NOMO-1 treated with DMSO at 0.1 percent for 48 hours (cell line): ENCODE results near the gene KRT17.
"Not testable (repeated sequence)": the region's sequence is repeated elsewhere in the genome, so short reads cannot be mapped to it uniquely, and the experiment has no call there.

ENCODE experiments used
- DNase-seq: peaks from one replicate; lab custom pipeline; 2025; ENCODE audit not compliant: unreplicated experiment; lab: John Stamatoyannopoulos, UW

KRT17 gene

DNA sequence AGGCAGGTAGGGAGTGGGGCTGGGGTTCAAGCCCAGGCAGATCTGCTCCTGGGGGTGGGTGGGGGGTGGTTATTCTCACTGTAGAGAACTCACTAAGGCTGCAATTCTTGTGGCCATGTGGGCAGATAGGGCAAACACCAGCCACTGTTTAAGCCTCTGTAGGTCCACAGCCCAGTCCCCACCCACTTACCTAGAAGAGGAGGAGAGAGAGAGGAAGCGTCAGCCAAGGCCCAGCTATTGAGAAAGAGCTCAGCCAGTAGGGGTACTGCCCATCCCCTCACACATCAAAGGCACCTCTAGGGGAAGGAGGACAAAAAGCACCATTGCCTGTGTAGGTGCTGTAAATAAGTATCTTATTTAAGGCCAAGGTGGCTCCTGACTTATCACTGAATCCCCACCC, 24.7 kb downstream of the KRT17 start:
- DNase-seq = no peak

DNA sequence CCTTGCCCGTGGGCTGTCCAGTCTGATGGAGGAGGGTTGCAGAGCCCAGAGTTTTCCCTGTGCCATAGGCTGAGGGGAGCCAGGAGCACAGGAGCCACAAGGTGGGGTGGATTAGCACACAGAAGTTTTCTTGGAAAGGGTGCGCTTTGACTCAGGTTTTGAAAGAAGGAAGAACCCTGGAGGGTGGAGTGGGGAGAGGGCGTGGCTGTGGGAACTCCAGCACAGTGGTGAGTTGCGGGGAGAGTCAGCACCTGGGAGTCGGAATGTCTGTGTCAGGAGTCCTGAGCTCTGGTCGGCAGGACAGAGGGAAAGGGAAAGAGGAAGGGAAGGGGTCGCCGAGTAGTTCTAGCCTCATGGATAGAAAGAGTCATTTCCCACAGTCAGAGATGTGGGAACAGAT, 28.8 kb downstream of the KRT17 start:
- no peak for DNase-seq

- no peak for DNase-seq
Observed at GRCh38 chr17:41594363-41594915, 29.9 kb downstream of the KRT17 start.

DNA sequence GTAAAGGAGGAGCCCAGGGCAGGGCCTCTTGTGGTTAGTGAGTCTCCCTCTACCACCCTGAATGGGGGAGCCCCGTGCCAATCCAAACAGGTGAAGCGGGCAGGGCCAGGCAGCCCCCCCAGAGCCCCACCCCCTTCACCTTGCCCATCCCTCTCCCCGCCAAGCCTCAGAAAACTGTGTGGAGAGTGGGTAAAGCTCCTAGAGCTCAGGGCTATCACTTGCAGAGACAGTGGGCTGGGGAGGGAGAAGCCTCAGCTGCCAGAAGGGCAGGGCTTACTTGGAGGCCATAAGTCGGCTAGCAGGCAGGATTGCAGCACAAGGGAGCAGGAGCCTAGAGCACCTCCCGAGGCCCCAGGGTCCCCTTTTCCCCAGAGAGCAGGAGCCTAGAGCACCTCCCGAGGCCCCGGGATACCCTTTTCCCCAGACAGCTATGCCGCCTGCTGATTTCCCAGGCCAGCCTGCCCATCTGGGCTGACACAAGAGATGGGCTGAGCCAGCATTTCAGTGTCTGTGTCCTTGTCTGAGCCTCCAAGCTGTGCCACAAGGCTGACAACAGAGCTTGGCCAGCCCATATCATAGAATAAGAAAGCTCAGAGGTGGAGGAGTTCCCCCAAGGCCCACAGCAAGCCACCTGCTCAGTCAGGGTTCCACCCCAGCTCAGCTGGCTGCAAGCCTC, 30.9 kb downstream of the KRT17 start:
- DNase-seq = no peak

DNA sequence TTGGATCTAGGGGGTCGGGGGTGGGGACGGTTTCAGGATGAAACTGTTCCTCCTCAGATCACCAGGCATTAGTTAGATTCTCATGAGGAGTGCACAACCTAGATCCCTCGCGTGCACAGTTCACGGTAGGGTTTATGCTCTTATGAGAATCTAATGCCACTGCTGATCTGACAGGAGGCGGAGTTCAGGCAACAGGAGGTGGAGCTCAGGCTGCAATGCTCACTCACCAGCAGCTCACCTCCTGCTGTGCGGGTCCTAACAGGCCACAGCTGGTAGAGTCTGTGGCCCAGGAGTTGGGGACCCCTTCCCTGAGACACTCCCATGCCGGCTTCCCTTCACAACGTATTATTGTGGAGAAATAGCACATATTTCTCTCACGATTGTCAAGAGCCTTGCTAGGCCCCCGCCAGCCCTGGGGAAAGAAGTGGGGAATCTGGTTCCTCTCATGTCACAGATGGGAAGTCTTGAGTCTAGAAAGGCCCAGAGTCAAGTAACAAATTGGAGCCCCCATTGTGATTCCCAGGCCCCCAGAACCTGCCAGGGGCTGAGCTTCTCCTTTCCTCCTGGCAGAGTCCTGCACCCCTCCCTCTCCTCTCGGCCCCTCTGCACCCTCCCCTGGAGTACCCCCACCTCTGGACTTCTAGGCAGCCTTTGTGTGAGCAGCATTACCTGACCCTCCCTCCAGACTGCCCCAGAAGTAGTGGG, 31.6 kb downstream of the KRT17 start:
- no peak for DNase-seq

- no peak for DNase-seq
Observed at GRCh38 chr17:41589301-41589700, 35.1 kb downstream of the KRT17 start.

DNA sequence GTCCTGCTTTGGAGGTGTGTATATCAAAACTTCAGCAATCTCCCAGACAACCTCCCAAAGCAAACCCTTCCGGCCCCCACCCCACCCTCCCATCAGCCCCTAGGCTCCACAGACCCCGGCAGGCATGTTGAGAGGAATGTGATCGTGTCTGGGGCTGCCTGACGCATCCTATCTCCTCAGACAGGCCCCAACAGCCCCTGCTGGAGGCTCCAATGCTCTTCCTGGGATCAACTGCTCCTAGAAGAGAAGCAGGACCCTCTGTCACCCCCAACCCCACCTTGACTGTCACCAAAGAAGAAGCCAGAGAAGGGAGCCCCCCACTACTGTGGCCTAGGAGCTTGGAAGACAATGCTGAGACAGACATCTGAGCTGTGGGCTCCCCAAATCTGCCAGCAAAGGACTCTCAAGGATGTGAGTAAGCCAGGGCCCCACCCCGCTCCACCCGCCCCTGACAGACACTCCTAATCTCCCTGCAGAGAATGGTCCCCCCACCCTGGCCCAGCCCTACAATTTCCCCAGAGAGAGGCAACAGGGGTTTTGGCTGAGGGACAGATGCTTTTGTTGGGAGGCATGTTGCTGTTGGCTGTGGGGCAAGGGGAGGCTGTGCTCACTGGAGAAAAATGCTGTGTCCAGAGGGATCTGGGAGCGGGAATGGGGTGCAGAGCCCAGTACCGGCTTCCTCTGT, 36.1 kb downstream of the KRT17 start:
- no peak for DNase-seq

GRCh38 chr17:41586863-41587495, 37.4 kb downstream of the KRT17 start, which contains the start of gene KRT14:
KRT14 (minus strand) TSS chr17:41586895; CDS start chr17:41586834, 61 bp downstream.
- DNase-seq = no peak

- DNase-seq = no peak
Observed at GRCh38 chr17:41585301-41586056, 38.9 kb downstream of the KRT17 start.

- DNase-seq = not testable (repeated sequence)
Observed at GRCh38 chr17:41584331-41584927, 39.9 kb downstream of the KRT17 start.

DNA sequence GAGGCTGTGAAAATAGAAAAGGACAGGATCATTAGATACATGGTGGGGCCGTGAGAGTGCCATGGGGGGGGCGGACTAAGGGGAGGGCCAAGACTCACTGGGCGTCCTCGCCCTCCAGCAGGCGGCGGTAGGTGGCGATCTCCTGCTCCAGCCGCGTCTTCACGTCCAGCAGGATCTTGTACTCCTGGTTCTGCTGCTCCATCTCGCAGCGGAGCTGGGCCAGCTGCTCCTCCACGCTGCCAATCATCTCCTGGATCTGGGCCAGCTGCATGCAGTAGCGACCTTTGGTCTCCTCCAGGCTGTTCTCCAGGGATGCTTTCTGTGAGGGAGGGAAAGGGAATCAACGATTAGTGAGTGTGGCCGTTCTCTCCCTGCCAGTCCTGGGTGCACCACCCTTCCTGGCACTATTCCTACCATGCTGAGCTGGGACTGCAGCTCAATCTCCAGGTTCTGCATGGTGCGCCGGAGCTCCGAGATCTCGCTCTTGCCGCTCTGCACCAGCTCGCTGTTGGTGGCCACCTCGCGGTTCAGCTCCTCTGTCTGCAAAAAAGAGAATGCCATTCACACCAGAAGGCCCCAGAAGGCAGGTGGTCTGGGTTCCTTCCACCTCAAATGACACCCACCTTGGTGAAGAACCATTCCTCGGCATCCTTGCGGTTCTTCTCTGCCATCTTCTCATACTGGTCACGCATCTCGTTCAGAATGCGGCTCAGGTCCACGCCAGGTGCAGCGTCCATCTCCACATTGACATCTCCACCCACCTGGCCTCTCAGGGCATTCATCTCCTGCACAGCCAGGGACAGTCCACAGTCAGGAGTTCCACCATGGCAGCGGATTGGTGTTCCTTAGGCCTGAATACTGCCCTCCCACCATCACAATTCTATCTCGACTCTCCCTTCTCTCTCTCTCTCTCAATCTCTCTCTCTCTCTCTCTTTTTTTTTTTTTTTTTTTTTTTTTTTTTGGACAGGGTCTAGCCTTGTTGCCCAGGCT, 40.9 kb downstream of the KRT17 start:
- DNase-seq = no peak

DNA sequence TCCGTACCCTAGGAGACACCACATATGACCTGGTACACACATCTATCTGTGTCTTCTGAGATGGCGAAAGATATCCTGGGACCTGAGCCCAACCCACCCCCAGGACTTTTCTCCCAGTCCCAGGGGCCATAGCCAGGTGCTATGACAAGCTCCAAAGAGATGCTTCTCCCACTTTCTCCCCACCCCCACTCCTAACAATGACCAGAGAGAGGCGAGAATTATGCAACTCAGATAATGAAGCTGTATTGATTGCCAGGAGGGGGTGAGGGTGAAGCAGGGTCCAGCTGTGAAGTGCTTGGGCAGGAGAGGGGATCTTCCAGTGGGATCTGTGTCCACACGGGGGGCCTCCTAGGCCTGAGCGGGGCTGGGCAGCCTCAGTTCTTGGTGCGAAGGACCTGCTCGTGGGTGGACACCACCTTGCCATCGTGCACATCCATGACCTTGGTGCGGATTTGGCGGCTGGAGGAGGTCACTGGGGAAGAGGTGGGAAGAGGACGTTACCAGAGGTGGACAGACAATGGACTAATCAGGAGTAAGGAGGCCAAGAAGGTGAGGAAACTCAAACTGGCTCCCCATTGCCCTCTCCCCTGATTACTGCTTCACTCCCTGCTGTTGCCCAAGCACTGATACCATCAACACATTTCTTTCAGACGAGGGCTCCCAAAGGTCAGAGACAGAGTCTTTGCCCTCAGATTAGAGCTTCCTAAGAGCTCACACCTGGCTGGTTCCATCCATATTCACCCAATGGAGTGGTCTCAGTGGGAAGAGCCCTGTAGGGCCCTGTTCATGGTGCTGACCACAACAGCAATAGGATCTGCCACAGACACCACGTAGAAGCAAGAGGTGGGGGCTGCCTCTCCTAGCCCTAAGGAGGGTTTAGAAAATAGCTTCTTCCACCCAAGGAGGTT, 42.1 kb downstream of the KRT17 start:
- DNase-seq = not testable (repeated sequence)

- DNase-seq = no peak
Observed at GRCh38 chr17:41581366-41582060, 42.9 kb downstream of the KRT17 start.

- no peak for DNase-seq
Observed at GRCh38 chr17:41580687-41581365, 43.5 kb downstream of the KRT17 start.

- DNase-seq = no peak
Observed at GRCh38 chr17:41580244-41580575, 44.2 kb downstream of the KRT17 start.

- peak; percentile 81 for DNase-seq
Observed at GRCh38 chr17:41579484-41580243, 44.7 kb downstream of the KRT17 start.
